Bronchial epithelial cell (primary cell): ENCODE results near the gene SIRT7. TPM values are rescaled to one million over a fixed set of nuclear protein-coding genes. Genes with fewer than 3 reads are reported as not detected.

Experiments used
- DNase-seq: peaks from one replicate; pipeline ENCODE4 v3.0.0-alpha.2; 2010; ENCODE audit warnings: low read depth
- FAIRE-seq: peaks from 2 replicates; lab custom pipeline; 2011; peaks lifted over from hg19 to GRCh38; lab: Jason Lieb, UNC
- H3K27me3 ChIP-seq: 2 replicates; pipeline ENCODE4 v1.5.1; 2011; ENCODE audit warnings: low read length; ENCODE audit not compliant: control insufficient read depth, insufficient read depth
- H3K36me3 ChIP-seq: 2 replicates; pipeline ENCODE4 v1.5.1; 2011; ENCODE audit warnings: low read length; ENCODE audit not compliant: control insufficient read depth, insufficient read depth
- H3K4me3 ChIP-seq: 2 replicates; pipeline ENCODE4 v1.5.1; 2011; ENCODE audit warnings: mild to moderate bottlenecking, low read depth, low read length, control low read depth
- total RNA-seq: library from RNA; depleted of rRNA; stranded (reverse); fragments of >200 nt; gene quantifications from 2 replicates; pipeline ENCODE4 v1.2.1, GENCODE V29; 2014
- TF ChIP-seq, protein P1 (sequence below): IDR thresholded peaks from 2 replicates; pipeline ENCODE4 v1.5.1; 2011; ENCODE audit warnings: mild to moderate bottlenecking, moderate library complexity, low read length, control low read depth, inconsistent platforms; ENCODE audit not compliant: insufficient read depth, severe bottlenecking

Gene SIRT7
- total RNA-seq, 1 donor from 2014 or later: 48.4 TPM

DNA sequence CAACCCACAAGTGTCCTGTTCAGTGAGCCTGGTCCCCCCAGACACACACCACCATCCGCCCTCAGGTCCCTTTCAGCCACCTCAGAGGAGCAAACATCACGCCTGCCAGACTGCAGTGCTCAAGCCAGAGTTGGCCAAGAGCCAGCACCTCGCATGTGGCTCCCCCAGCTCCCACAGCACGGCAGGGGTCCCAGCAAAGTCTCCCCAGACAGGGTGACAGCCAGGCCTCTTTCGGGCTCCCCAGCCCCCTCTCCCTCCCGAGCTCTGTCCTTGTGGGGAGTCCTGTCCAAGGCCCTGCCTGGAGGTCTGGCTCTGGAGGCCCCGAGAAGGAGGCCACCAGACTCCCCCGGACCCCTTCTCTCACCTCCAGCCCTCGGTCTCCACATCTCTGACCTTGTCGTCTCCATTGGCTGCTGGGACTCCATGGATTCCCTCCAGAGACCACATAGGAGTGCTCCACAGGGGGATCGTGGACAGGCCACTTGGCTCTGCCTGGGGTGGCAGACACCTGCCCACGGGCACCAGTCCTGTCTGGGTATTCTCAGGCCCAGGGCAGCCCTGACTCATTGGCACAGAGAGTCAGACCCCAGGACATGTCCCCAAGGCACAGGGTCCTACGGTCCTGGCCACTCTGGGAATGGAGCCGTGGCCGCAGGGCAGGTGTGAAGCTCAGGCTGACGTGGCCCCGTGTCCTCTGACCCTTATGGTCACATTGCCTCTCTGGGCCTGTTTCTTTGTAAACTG is 30.8 kb upstream of the SIRT7 start:
- DNase-seq: no peak
- no peak overlapping the region for H3K4me3 ChIP-seq
- TF ChIP-seq, protein P1, sequence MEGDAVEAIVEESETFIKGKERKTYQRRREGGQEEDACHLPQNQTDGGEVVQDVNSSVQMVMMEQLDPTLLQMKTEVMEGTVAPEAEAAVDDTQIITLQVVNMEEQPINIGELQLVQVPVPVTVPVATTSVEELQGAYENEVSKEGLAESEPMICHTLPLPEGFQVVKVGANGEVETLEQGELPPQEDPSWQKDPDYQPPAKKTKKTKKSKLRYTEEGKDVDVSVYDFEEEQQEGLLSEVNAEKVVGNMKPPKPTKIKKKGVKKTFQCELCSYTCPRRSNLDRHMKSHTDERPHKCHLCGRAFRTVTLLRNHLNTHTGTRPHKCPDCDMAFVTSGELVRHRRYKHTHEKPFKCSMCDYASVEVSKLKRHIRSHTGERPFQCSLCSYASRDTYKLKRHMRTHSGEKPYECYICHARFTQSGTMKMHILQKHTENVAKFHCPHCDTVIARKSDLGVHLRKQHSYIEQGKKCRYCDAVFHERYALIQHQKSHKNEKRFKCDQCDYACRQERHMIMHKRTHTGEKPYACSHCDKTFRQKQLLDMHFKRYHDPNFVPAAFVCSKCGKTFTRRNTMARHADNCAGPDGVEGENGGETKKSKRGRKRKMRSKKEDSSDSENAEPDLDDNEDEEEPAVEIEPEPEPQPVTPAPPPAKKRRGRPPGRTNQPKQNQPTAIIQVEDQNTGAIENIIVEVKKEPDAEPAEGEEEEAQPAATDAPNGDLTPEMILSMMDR: no peak
- no peaks in the 10 kb centered on the region for H3K27me3 ChIP-seq
- FAIRE-seq: no peak
- H3K36me3 ChIP-seq: no peaks in the 10 kb centered on the region

GRCh38 chr17:81947189-81947588 is 29.2 kb upstream of the SIRT7 start, which contains the start of gene MYADML2:
MYADML2 (minus strand) TSS chr17:81947233; CDS start chr17:81941741, 5,492 bp downstream.
- H3K27me3 ChIP-seq: no peaks in the 10 kb centered on the region
- no peak within 1 kb of the TSS for H3K4me3 ChIP-seq
- no peak for FAIRE-seq
- TF ChIP-seq, protein P1: no peak
- no peaks in the 10 kb centered on the region for H3K36me3 ChIP-seq
- no peak for DNase-seq

- Histone ChIP-seq H3K36me3 (no peaks in the 10 kb centered on the region), H3K27me3 (no peaks in the 10 kb centered on the region), H3K4me3 (no peak overlapping the region)
- TF ChIP-seq, protein P1: no peak
- FAIRE-seq (no peak), DNase-seq (no peak)
These were observed 26.9 kb upstream of the SIRT7 start for GRCh38 chr17:81944858-81945257.

DNA sequence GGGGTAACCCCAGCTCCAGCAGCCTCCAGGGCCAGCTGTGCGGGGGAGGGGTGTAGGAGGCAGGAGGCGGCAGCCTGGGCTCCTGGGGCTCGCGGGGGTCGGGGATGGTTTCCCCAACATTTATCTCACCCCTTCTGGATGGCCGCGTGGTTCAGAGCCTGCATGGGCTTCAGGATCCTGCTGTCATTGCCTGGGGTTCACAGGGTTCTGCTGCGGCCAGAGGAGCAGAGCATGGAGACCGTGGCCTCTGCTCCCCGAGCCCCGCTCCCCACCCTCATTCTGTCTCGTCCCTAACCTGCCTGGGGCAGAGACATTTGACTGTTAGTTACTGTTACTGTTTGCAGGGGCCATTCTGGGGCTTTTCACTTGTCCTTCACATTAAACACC is 24.2 kb upstream of the SIRT7 start:
- Histone ChIP-seq H3K4me3 (no peak overlapping the region), H3K36me3 (no peaks in the 10 kb centered on the region), H3K27me3 (no peaks in the 10 kb centered on the region)
- TF ChIP-seq, protein P1: no peak
- FAIRE-seq (no peak), DNase-seq (no peak)

GRCh38 chr17:81941484-81942166 is 23.6 kb upstream of the SIRT7 start:
- no peaks in the 10 kb centered on the region for H3K27me3 ChIP-seq
- H3K4me3 ChIP-seq: no peak overlapping the region
- no peaks in the 10 kb centered on the region for H3K36me3 ChIP-seq
- no peak for DNase-seq
- TF ChIP-seq, protein P1: no peak
- no peak for FAIRE-seq
